Loucy (cell line): ENCODE data around the gene ZNF670.
"Not testable (repeated sequence)": the region's sequence is repeated elsewhere in the genome, so short reads cannot be mapped to it uniquely, and the experiment has no call there.

Experiments
- H2AFZ ChIP-seq: fragments of 200-600 bp; sonication (generic); 2 replicates; pipeline ENCODE4 v1.6.0; 2016; ENCODE audit warnings: antibody characterized with exemption, mild to moderate bottlenecking, low read length, moderate library complexity
- H3F3A ChIP-seq: fragments of 200-600 bp; 2 replicates; pipeline ENCODE4 v1.6.0; 2016; ENCODE audit warnings: antibody characterized with exemption, low read depth, mild to moderate bottlenecking
- H3K27me3 ChIP-seq: fragments of 200-600 bp; sonication (generic); 2 replicates; pipeline ENCODE4 v1.6.1; 2014; ENCODE audit warnings: low read length, mild to moderate bottlenecking; ENCODE audit not compliant: insufficient read depth, poor library complexity, severe bottlenecking
- H3K36me3 ChIP-seq: fragments of 200-600 bp; sonication (generic); 2 replicates; pipeline ENCODE4 v1.6.1; 2016; ENCODE audit warnings: low read length; ENCODE audit not compliant: insufficient read depth
- H3K4me1 ChIP-seq: fragments of 200-600 bp; sonication (generic); 2 replicates; pipeline ENCODE4 v1.5.1; 2014; ENCODE audit warnings: low read length, mild to moderate bottlenecking; ENCODE audit not compliant: insufficient read depth, poor library complexity, severe bottlenecking
- H3K4me2 ChIP-seq: fragments of 200-600 bp; sonication (generic); 2 replicates; pipeline ENCODE4 v1.6.0; 2014; ENCODE audit warnings: antibody characterized with exemption, low read length, low read depth, mild to moderate bottlenecking; ENCODE audit not compliant: poor library complexity, severe bottlenecking
- H3K4me3 ChIP-seq: fragments of 200-600 bp; sonication (generic); 2 replicates; pipeline ENCODE4 v1.5.1; 2014; ENCODE audit warnings: low read length, mild to moderate bottlenecking, mixed read lengths; ENCODE audit not compliant: poor library complexity, severe bottlenecking
- H3K79me2 ChIP-seq: fragments of 200-600 bp; sonication (generic); 2 replicates; pipeline ENCODE4 v1.6.1; 2014; ENCODE audit warnings: low read length; ENCODE audit not compliant: insufficient read depth
- H3K9ac ChIP-seq: fragments of 200-600 bp; sonication (generic); 2 replicates; pipeline ENCODE4 v1.6.0; 2014; ENCODE audit warnings: mild to moderate bottlenecking, low read depth, low read length, moderate library complexity; ENCODE audit not compliant: poor library complexity, severe bottlenecking
- H3K9me2 ChIP-seq: fragments of 200-600 bp; sonication (generic); replicated peaks from 2 replicates; pipeline ENCODE4 v1.6.1; 2016; ENCODE audit warnings: low read depth, low read length, mixed read lengths
- H3K9me3 ChIP-seq: fragments of 200-600 bp; sonication (generic); 2 replicates; pipeline ENCODE4 v1.6.1; 2014; ENCODE audit warnings: mild to moderate bottlenecking, antibody characterized with exemption, low read length, low read depth; ENCODE audit not compliant: insufficient read depth
- H4K20me1 ChIP-seq: fragments of 200-600 bp; sonication (generic); 2 replicates; pipeline ENCODE4 v1.6.0; 2014; ENCODE audit warnings: antibody characterized with exemption, low read length, mild to moderate bottlenecking; ENCODE audit not compliant: insufficient read depth, poor library complexity, severe bottlenecking
- CTCF ChIP-seq: fragments of 200-600 bp; sonication (generic); conservative IDR thresholded peaks from 2 replicates; pipeline ENCODE4 v1.5.1; 2014; ENCODE audit warnings: mild to moderate bottlenecking, antibody characterized with exemption, low read length
- EZH2phosphoT487 ChIP-seq: fragments of 200-600 bp; IDR thresholded peaks from 2 replicates; pipeline ENCODE4 v1.6.1; 2018; ENCODE audit warnings: antibody characterized with exemption, mild to moderate bottlenecking, moderate library complexity, borderline replicate concordance

Gene ZNF670

GRCh38 chr1:247121382-247121781 is 42.8 kb upstream of the ZNF670 start:
- Histone ChIP-seq H4K20me1 (no peaks in the 10 kb centered on the region), H3K4me3 (no peak overlapping the region)

GRCh38 chr1:247120408-247120668 is 41.7 kb upstream of the ZNF670 start:
- H3K27me3 ChIP-seq, H3K4me1 ChIP-seq, H3K4me2 ChIP-seq, H3K36me3 ChIP-seq, H3K79me2 ChIP-seq, H2AFZ ChIP-seq, H3K9ac ChIP-seq, H4K20me1 ChIP-seq, H3F3A ChIP-seq, H3K9me2 ChIP-seq, H3K9me3 ChIP-seq, H3K4me3 ChIP-seq: not testable (repeated sequence)

More at GRCh38 chr1:247121382-247121781, 42.8 kb upstream of the ZNF670 start:
- no peak overlapping the region for H3K9ac ChIP-seq
- no peaks in the 10 kb centered on the region for H3K27me3 ChIP-seq
- no peak overlapping the region for H3K4me2 ChIP-seq
- no peaks in the 10 kb centered on the region for H3K9me3 ChIP-seq
- H3K36me3 ChIP-seq, result no peaks in the 10 kb centered on the region
- H3F3A ChIP-seq, result no peaks in the 10 kb centered on the region
- no peaks in the 10 kb centered on the region for H3K9me2 ChIP-seq
- H3K79me2 ChIP-seq, result no peaks in the 10 kb centered on the region
- H2AFZ ChIP-seq, result no peak overlapping the region
- no peaks in the 10 kb centered on the region for H3K4me1 ChIP-seq
- TF ChIP-seq EZH2phosphoT487 (no peak), CTCF (no peak)

GRCh38 chr1:247119600-247120407 is 41.2 kb upstream of the ZNF670 start:
- no peaks in the 10 kb centered on the region for H3K79me2 ChIP-seq
- TF ChIP-seq CTCF (no peak), EZH2phosphoT487 (no peak)
- H3K9ac ChIP-seq, result no peak overlapping the region
- no peaks in the 10 kb centered on the region for H4K20me1 ChIP-seq
- H3K27me3 ChIP-seq, result no peaks in the 10 kb centered on the region
- no peak overlapping the region for H2AFZ ChIP-seq
- no peak overlapping the region for H3K4me2 ChIP-seq
- H3K4me3 ChIP-seq, result no peak overlapping the region
- no peaks in the 10 kb centered on the region for H3K36me3 ChIP-seq
- no peaks in the 10 kb centered on the region for H3F3A ChIP-seq
- H3K9me3 ChIP-seq, result no peaks in the 10 kb centered on the region
- no peaks in the 10 kb centered on the region for H3K4me1 ChIP-seq
- H3K9me2 ChIP-seq, result no peaks in the 10 kb centered on the region

GRCh38 chr1:247118946-247119446 is 40.4 kb upstream of the ZNF670 start:
- Histone ChIP-seq H4K20me1 (no peaks in the 10 kb centered on the region), H3K4me3 (no peak overlapping the region), H3F3A (no peaks in the 10 kb centered on the region), H3K9me3 (no peaks in the 10 kb centered on the region), H3K27me3 (no peaks in the 10 kb centered on the region), H3K36me3 (no peaks in the 10 kb centered on the region), H3K79me2 (no peaks in the 10 kb centered on the region), H3K4me2 (no peak overlapping the region), H2AFZ (no peak overlapping the region), H3K9ac (no peak overlapping the region), H3K4me1 (no peaks in the 10 kb centered on the region), H3K9me2 (no peaks in the 10 kb centered on the region)
- TF ChIP-seq CTCF, result peak; percentile 51
- no peak for TF ChIP-seq EZH2phosphoT487
